ENCODE results near the gene PDIA3.
"Not testable (repeated sequence)": the region's sequence is repeated elsewhere in the genome, so short reads cannot be mapped to it uniquely, and the experiment has no call there.

Gene PDIA3

GRCh38 chr15:43746245-43746902, at the start of gene PDIA3:
PDIA3 (plus strand) TSS chr15:43746438; CDS start chr15:43746540, 102 bp downstream.
- peak; percentile 98 for DNase-seq

- DNase-seq, result no peak
Observed at GRCh38 chr15:43702174-43702573, 44.1 kb upstream of the PDIA3 start.

DNA sequence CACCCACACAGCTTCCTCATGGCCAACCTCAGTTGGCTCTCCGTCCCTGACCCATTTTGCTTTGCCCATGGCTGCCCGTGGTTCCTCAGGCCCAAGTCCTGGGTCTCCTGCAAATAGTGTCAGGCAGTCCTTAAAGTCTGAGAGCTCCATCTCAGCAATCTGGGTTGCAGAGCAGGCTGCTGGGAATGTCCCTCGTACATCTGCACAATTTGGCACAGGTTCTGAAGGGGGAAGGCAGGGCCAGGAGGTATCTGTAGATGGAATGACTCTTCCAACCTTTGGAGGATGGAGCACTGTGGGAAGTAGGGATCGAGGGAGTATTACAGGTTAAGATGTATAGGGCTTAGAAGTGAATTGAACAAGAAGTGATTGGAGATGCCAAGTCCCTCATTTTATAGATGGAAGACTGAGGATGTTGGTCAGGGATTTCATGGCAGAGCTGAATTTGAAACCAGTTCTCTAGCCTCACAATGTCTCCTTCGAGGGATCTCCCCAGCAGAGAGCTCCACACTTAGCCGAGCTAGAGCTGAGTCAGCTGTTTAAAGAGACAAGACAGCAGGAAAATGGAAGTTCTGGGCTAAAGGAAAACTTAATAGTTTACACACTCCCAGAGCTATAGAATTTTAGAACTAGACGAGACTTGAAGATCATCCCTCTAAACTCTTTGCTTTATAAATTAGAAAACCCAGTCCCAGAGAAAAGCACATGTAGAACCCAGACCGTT, 43.4 kb upstream of the PDIA3 start:
- no peak for DNase-seq

DNA sequence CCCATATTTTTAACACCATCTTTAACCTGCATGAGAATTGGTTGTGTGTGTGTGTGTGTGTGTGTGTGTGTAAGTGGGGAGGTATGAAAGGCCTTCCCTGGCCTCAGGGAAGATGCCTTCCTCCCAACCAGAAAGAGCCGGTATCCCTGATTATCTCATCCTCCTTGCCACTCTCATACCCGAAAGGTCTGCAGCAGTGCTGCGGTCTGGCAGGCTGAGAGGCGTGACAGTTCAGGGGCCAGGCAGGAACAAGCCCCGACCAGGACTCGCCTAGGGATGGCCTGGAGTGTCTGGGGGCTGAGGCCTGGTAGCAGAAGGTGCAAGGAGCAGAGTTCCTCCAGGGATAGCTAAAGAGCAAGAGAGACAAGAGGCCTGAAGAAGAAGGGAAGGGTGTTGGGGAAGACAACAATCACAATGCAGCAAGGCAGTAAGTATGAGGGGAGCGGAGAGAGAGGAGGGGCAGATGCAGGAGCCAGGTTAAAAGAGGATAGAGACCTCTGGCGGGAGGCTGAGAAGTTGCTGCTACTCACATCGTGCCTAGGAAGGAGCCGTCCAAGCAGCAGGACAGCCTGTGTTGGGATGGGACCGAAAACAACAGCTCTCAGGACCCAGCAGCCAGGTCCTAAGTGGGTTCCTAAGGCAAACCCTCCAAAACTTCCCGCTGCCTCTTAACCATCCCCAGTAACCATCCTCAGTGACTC, 35.7 kb upstream of the PDIA3 start:
- DNase-seq, result not testable (repeated sequence)

DNA sequence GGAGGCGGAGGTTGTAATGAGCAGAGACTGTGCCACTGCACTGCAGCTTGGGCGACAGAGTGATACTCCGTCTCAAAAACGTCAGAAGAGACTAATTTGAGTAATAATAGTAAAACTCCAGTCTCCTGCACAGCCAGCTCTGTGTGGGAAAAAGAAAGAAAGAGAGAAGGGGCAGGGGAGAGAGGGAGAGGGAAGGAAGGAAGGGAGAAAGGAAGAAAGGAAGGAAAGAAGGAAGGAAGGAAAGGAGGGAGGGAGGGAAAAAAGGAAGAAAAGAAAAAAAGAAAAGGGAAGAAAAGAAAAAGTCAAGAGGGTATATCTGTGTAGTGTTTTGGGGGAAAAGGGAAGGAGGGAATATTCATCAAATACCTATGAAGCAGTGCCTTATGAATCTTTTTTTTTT, 23.1 kb upstream of the PDIA3 start:
- no peak for DNase-seq

DNA sequence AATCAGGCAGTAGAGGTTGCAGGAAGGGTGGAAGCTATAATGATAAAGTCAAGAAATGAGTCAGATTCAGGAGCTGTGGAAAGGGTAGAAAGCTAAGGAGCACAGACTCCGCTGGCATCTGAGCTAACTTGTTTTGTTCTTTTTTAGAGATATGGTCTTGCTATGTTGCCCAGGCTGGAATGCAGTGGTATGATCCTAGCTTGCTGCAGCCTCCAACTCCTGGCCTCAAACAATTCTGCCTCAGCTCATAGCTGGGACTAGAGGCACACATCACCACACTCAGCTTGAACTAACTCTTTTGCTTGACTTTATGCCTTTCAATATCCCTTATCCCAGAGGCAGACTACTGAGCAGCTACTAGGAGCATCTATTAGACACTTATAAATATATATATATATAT, 19.9 kb upstream of the PDIA3 start:
- not testable (repeated sequence) for DNase-seq

- not testable (repeated sequence) for DNase-seq
Observed at GRCh38 chr15:43728053-43728725, 18.0 kb upstream of the PDIA3 start.

- no peak for DNase-seq
Observed at GRCh38 chr15:43735416-43735815, 10.8 kb upstream of the PDIA3 start.

GRCh38 chr15:43746903-43747309, 668 bp downstream of the PDIA3 start:
- DNase-seq, result peak; percentile 76

DNA sequence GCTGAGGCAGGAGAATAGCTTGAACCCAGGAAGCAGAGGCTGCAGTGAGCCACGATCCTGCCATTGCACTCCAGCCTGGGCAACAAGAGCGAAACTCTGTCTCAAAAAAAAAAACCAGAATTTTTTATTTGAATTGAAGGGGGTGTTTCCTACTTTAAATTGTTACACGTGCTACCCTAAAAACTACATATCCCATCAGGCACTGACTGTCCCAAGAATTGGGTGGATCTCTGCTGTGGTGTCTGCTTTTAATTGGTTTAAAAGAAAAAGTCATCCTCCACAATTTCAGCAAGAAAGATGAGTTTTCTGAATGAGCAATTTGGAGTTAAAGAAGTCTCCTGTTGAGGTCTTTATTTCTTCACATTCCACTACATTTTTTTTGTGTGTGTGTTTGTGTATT, 2.1 kb downstream of the PDIA3 start:
- peak; percentile 21 for DNase-seq

DNA sequence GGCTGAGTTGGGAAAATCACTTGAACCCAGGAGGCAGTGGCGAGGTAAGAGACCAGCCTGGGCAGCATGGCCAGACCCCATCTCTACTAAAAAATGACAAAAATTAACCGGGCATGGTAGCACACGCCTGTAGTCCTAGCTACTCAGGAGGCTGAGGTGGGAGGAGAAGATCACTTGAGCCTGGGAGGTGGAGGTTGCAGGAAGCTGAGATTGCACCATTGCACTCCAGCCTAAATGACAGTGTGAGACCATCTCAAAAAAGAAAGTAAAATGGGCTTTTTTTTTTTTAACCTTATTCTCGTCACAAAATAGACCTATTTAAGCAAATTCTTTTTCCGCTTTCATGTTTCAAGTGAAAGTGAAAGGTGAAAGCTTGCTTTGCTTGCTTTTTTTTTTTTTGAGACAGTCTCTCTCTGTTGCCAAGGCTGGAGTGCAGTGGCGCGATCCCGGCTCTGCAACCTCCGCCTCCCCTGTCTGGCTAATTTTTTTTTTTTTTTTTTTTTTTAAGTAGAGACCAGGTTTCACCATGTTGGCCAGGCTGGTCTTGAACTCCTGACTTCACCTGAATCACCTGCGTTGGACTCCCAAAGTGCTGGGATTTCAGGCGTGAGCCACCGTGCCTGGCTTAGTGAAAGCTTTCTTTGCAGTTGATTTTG, 3.6 kb downstream of the PDIA3 start:
- peak; percentile 85 for DNase-seq

DNA sequence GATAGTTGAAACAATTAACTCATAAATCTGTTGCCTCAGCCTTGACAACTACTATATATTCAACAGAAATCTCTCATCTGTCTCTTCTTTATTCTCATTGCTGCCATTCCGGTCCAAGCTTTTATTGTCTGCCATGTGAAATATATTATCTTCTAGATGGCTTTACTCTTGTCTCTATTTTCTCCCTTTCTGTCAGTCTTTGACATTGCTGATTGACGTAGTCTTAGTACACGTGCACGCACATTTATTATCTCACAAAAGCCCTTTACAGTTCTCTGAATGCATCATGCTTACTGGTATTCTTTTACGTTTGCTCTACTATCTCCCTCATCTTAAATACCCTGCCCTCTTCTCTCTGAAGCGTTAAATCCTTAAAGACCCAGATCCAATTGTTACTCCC, 5.6 kb downstream of the PDIA3 start:
- DNase-seq, result no peak

DNA sequence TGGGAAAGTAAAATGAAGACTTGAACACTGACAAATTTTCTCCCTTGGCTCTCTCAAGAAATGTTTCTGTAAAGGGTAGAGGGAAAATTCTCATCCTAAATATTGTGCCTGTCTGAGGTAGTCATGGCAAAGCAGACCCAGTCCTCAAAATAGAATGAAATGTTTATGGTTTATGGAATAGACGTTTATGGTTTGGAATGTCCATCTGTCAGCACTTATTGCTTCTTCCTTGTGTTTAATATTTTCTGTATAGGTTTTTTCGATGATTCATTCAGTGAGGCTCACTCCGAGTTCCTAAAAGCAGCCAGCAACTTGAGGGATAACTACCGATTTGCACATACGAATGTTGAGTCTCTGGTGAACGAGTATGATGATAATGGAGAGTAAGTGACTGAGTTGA, 16.6 kb downstream of the PDIA3 start:
- DNase-seq, result no peak

DNA sequence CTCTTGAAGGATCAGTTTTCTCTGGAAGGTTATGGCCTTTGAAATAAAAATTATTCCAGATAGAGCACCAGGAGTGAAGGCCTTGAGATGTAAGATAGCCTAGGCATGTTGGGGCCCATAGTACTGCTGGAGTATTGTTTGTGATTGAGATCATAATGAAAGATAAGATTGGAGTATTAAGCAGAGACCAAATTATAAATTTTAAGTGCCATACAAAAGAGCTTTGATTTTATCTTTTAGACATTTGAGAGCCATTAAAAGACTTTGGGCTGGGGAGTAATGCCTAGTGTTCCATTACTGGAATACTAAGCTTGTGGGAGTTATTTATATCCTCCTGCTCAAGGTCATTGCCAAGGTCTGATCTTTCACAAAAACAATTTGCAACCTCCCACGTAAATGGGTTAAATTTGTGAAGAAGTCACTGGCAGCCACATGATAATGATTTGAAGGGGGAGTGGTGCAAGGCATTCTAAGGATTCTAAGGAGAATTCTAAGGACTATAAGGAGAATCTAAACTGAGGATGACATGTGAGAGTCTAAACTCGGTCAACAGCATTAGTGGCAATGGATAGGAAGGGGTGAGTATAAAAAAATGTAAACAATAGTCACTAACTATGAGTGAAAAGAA, 17.7 kb downstream of the PDIA3 start:
- no peak for DNase-seq

DNA sequence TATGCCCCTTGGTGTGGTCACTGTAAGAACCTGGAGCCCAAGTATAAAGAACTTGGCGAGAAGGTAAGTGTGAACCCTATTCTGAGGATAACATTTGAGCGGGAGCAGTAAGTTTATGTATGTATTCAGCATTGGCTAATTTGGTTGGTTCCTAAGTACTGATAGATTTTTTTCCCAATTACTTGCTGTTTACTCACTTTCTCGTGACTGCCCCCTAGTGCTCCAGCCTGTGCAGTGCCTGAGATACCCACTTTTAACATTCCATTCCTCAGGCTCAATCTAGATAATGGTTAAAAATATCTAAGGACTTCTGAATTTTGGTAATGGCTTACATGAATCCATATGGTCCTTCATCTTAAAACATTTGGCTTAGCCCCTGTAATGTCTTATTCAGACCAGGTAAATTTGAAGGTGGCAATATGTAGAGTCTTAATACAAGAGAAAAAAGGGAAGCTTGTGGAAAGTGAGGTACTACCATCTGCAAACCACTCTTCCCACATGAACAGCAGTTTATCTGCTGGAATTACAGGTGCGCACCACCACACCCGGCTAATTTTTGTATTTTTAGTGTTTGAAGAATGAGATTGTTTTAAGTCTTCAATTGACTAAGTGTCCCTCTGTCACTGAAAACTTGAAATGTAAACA, 23.5 kb downstream of the PDIA3 start:
- DNase-seq, result peak; percentile 65

DNA sequence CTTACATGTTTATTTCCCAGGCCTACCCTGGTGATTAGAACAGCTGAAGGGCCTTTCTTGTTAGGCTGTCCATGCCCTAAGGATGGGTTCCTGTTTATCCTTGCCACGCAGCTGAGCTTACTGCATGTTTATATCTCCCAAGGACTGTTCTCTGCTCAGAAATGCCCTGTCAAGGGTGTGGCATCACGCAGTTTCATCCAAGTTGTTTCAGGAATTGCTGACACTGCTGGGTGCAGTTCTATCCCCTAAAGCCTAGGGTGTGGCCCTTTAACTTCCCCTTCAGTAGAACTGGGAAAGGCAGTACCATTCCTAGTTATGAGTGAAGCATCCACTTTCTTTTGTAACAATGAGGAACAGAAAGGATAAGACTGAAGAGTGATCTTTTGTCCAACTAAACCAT, 25.6 kb downstream of the PDIA3 start:
- DNase-seq, result peak; percentile 87

- no peak for DNase-seq
Observed at GRCh38 chr15:43772624-43773023, 26.4 kb downstream of the PDIA3 start.

DNA sequence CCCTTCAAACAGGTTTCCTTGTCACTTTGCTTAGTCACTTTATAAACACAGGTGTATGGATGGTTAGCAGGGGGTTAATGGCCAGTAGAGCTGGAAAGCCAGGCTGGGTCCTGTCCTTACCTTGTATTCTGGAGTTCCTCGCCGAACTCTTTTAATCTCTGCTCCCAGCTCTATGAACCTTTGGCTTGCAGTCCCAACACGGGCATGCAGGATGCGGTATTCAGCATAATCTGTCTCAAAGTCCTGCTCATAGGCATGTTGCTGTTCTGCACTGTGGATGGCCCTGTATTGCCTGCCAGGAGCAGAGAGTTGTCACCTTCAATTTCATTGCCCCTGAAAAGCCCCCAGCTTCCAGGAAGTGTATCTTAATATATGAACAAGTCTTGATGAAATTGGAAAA, 27.8 kb downstream of the PDIA3 start:
- no peak for DNase-seq

GRCh38 chr15:43775411-43775965, 29.2 kb downstream of the PDIA3 start:
- DNase-seq, result peak; percentile 16

- no peak for DNase-seq
Observed at GRCh38 chr15:43776101-43776717, 30.0 kb downstream of the PDIA3 start.

DNA sequence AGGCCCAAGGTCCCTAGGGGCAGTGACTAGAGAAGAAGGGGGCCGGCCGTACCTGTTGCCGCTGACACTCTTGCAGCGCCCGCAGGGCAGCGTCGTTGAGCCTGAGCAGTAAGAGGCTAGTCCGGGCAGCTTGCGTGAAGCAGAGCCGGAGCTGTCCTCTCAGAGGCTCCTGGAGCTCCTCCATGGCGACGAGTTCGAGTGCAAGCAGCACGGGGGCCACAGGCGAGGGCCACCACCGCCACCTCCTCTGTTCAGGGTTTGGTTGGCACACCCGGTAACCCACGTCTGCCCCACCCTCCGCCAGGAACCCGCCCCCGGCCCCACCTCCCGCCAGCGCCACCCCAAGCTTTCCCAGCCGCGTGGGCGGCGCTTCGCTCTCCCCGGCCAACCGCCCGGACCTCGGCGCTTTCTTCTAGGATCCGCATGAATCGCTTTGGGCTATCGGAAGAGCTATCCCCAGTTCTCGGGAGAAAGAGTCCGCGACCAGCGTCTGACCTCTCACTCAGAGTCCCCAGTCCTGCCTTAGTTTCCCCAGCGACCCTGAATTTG, 30.6 kb downstream of the PDIA3 start, which contains the start of gene ELL3:
TSS of gene ELL3 (minus strand) at position 249 of the 549 bp plus-strand sequence. CDS start at position 184, 65 bp downstream.
- peak; percentile 89 for DNase-seq

All from suppressor macrophage treated with lipopolysaccharide for 4 hours (primary cell).